B cell (primary cell): ENCODE results near the gene SELENOF.

Experiments used
- EZH2 ChIP-seq: IDR thresholded peaks from 2 replicates; pipeline ENCODE4 v1.6.1; 2012; ENCODE audit warnings: borderline replicate concordance, low read depth, mild to moderate bottlenecking, moderate library complexity, low read length; ENCODE audit not compliant: insufficient read depth, poor library complexity, severe bottlenecking
- TF ChIP-seq, protein P1 (sequence below): fragments of 200-600 bp; IDR thresholded peaks from one replicate; pipeline ENCODE4 v1.8.0; 2022; ENCODE audit warnings: antibody characterized with exemption, mild to moderate bottlenecking

DNA sequence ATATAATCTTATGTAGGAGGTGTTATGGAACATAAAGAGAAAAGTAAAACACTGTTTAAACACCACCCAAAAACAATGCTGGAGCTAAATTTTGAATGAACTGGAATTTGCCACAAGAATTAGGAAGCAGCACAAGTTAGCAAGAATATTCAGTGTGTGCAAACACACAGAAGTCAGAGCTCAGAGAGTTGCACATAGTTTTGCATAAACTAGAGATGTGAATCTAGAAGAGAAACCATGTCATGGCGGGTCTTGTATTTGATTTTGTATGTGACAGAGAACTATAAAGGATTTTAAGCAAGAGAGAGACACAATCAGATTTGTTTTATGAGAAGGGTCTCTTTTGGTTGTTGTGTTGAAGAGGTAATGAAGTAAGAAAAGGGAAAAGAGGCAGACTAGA, 38.2 kb downstream of the SELENOF start:
- TF ChIP-seq, protein P1, sequence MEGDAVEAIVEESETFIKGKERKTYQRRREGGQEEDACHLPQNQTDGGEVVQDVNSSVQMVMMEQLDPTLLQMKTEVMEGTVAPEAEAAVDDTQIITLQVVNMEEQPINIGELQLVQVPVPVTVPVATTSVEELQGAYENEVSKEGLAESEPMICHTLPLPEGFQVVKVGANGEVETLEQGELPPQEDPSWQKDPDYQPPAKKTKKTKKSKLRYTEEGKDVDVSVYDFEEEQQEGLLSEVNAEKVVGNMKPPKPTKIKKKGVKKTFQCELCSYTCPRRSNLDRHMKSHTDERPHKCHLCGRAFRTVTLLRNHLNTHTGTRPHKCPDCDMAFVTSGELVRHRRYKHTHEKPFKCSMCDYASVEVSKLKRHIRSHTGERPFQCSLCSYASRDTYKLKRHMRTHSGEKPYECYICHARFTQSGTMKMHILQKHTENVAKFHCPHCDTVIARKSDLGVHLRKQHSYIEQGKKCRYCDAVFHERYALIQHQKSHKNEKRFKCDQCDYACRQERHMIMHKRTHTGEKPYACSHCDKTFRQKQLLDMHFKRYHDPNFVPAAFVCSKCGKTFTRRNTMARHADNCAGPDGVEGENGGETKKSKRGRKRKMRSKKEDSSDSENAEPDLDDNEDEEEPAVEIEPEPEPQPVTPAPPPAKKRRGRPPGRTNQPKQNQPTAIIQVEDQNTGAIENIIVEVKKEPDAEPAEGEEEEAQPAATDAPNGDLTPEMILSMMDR, result no peak
- no peak for TF ChIP-seq EZH2
